Right lobe of liver (tissue), 4 donors: ENCODE results near the gene DYSF.

Experiments used
- CTCF ChIP-seq, 4 donors: fragments of 200-600 bp in 3 of 4; fragments of 450-650 bp in 1 of 4; IDR thresholded peaks; one replicate each; pipeline versions ENCODE4 v1.5.1 to v1.8.0; 2016 to 2022; ENCODE audit warnings: antibody characterized with exemption in 4 of 4, mild to moderate bottlenecking in 2 of 4
- POLR2A ChIP-seq: fragments of 450-650 bp; IDR thresholded peaks from one replicate; pipeline ENCODE4 v1.6.1; 2017; ENCODE audit warnings: antibody characterized with exemption, mild to moderate bottlenecking
- donor health status: DM: no; HTN: no; CAD: no.
- donor health status: DM: no; HTN: no; CAD: no.
- donor health status: DM: no; HTN: yes; CAD: no.

GRCh38 chr2:71602115-71602495 is 148.7 kb downstream of the DYSF start:
- TF ChIP-seq CTCF (IDR thresholded peaks at IDR 0.05), result no peak
- TF ChIP-seq POLR2A, result no peak
